Measurements from ENCODE around the gene MRPL45. TPM values are rescaled to one million over a fixed set of nuclear protein-coding genes. Genes with fewer than 3 reads are reported as not detected.

The MRPL45 gene
- total and polyA plus RNA-seq, 2 experiments from 2014 or later, result 42.6 to 63.9 TPM

- H3K27me3 Mint-ChIP-seq (ENCODE audit: insufficient read depth, low read depth, poor library complexity), result peaks cover 13% of the 10 kb centered on the region
- H3K27me3 ChIP-seq (ENCODE audit: insufficient read depth), result no peaks in the 10 kb centered on the region
Observed at GRCh38 chr17:38332735-38333134, 35.8 kb downstream of the MRPL45 start.

More at GRCh38 chr17:38332735-38333134, 35.8 kb downstream of the MRPL45 start:
- Histone ChIP-seq H4K20me1 (replicated peaks; ENCODE audit: insufficient read depth) (no peaks in the 10 kb centered on the region), H3K4me2 (no peak overlapping the region), H3F3A (replicated peaks; ENCODE audit: low read depth) (no peaks in the 10 kb centered on the region), H3K4me3 (no peak overlapping the region), H3K79me2 (replicated peaks; ENCODE audit: insufficient read depth) (no peaks in the 10 kb centered on the region), H3K4me1 (ENCODE audit: insufficient read depth) (no peaks in the 10 kb centered on the region), H2AFZ (no peak overlapping the region), H3K9me2 (ENCODE audit: insufficient read depth) (no peaks in the 10 kb centered on the region), H3K27ac (ENCODE audit: low read depth) (no peak overlapping the region), H3K36me3 (ENCODE audit: insufficient read depth) (no peaks in the 10 kb centered on the region)
- ATAC-seq, result no peak
- Mint-ChIP-seq H3K4me3 (no peak overlapping the region), H3K4me1 (peaks cover 39% of the 10 kb centered on the region), H3K27ac (no peak overlapping the region), H3K9me3 (no peaks in the 10 kb centered on the region), H3K36me3 (ENCODE audit: low read depth) (no peaks in the 10 kb centered on the region; the same call in 2 of the 3 replicates)
- no peak for DNase-seq (ENCODE audit: low spot score)
- TF ChIP-seq CREB1 (CRISPR knock-in tag; IDR thresholded peaks at IDR 0.05; ENCODE audit: low read depth), result no peak
- no peak for TF ChIP-seq ETS1 (IDR thresholded peaks at IDR 0.05)
- no peak for TF ChIP-seq STAT1 (IDR thresholded peaks at IDR 0.05; ENCODE audit: unreplicated experiment)
- no peak for TF ChIP-seq ZNF462 (CRISPR knock-in tag; IDR thresholded peaks at IDR 0.05)
- TF ChIP-seq CTCF (conservative IDR thresholded peaks at IDR 0.05; ENCODE audit: low read depth in 2 of 2), result no peak
- no peak for TF ChIP-seq REST (IDR thresholded peaks at IDR 0.05; ENCODE audit: unreplicated experiment)
- TF ChIP-seq NANOG (IDR thresholded peaks at IDR 0.05; ENCODE audit: borderline replicate concordance), result no peak
- no peak for TF ChIP-seq JUNB (IDR thresholded peaks at IDR 0.05; ENCODE audit: unreplicated experiment)
- no peak for TF ChIP-seq ZNF114 (CRISPR knock-in tag; IDR thresholded peaks at IDR 0.05)
- no peak for TF ChIP-seq EZH2 (IDR thresholded peaks at IDR 0.05; ENCODE audit: low read depth, unreplicated experiment)
- no peak for TF ChIP-seq ZNF331 (CRISPR knock-in tag; IDR thresholded peaks at IDR 0.05; ENCODE audit: low read depth)
- no peak for TF ChIP-seq POLR2AphosphoS5 (IDR thresholded peaks at IDR 0.05; ENCODE audit: low read depth)
- no peak for TF ChIP-seq EZH2phosphoT487 (IDR thresholded peaks at IDR 0.05; ENCODE audit: unreplicated experiment)

Measured in GM23338 (cell line).